Heart right ventricle (tissue), 16 donors: Measurements from ENCODE around the gene PNO1. TPM values are rescaled to one million over a fixed set of nuclear protein-coding genes. Genes with fewer than 3 reads are reported as not detected.

Experiments used
- ATAC-seq, 8 donors: fragments of 200-7000 bp; cut with Tn5 transposase; one replicate each; pipeline ENCODE4 v1.9.1; 2020; ENCODE audit warnings: mild to moderate bottlenecking in 8 of 8, moderate library complexity in 8 of 8, moderate number of reproducible peaks in 1 of 8
- DNase-seq, 2 donors: peaks; one replicate each; pipeline ENCODE4 v3.0.0-alpha.2; 2020
- H3K27ac ChIP-seq, 10 donors: fragments of 200-600 bp; sonication (generic) in 2 of 10; one replicate each; pipeline versions ENCODE4 v1.5.0 to v1.8.0; 2020 to 2022; ENCODE audit warnings: mild to moderate bottlenecking in 3 of 10
- H3K27me3 ChIP-seq, 7 donors: fragments of 200-600 bp; one replicate each; pipeline ENCODE4 v1.8.0; 2021 to 2022; ENCODE audit warnings: mild to moderate bottlenecking in 2 of 7
- H3K36me3 ChIP-seq, 9 donors: fragments of 200-600 bp; sonication (generic) in 1 of 9; one replicate each; pipeline versions ENCODE4 v1.5.0 to v1.8.0; 2020 to 2022; ENCODE audit warnings: mild to moderate bottlenecking in 2 of 9
- H3K4me1 ChIP-seq, 9 donors: fragments of 200-600 bp; sonication (generic) in 1 of 9; one replicate each; pipeline versions ENCODE4 v1.5.0 to v1.8.0; 2020 to 2022; ENCODE audit warnings: mild to moderate bottlenecking in 4 of 9
- H3K4me3 ChIP-seq, 10 donors: fragments of 200-600 bp; sonication (generic) in 2 of 10; one replicate each; pipeline versions ENCODE4 v1.5.0 to v1.8.0; 2020 to 2022; ENCODE audit warnings: mild to moderate bottlenecking in 7 of 10, moderate library complexity in 2 of 10
- H3K9me3 ChIP-seq, 11 donors: fragments of 200-600 bp in 10 of 11; sonication (generic) in 2 of 11; one replicate each; pipeline versions ENCODE4 v1.5.0 to v1.8.0; 2013 to 2022; ENCODE audit warnings: mild to moderate bottlenecking in 2 of 11, control low read depth in 1 of 11, moderate library complexity in 1 of 11
- WGBS, 2 donors: extraction: QIAGEN DNeasy Blood & Tissue Kit; methylation state at CpG; one replicate each; pipeline ENCODE4 v1.1.7; 2013; ENCODE audit warnings: inconsistent platforms in 1 of 2; 5-methylcytosine and 5-hydroxymethylcytosine counted together
- intact Hi-C, 10 donors: fragments of 100-400 bp; cut with DNase I; formaldehyde crosslinking; loops; one replicate each; pipeline versions ENCODE4 v1.11.1 to v1.14.2; 2022
- polyA plus RNA-seq, 2 donors: library from polyadenylated mRNA; stranded (reverse); fragments of 200-250 nt; gene quantifications; one replicate each; pipeline ENCODE4 v1.2.3, GENCODE V29; 2013
- total RNA-seq, 10 donors: library from RNA; stranded (reverse); fragmentation: NEBNext Ultra II Directional in 3 of 10; extraction: Animal tissue kit (Norgen Biotek cat#: 25700) in 3 of 10; gene quantifications; one replicate each; pipeline versions ENCODE4 v1.2.1 to v1.2.4, GENCODE V29; 2021 to 2023
- TF ChIP-seq, protein P1 (sequence below), 9 donors: fragments of 200-600 bp; sonication (generic) in 2 of 9; IDR thresholded peaks; one replicate each; pipeline versions ENCODE4 v1.5.0 to v1.8.0; 2021 to 2022; ENCODE audit warnings: antibody characterized with exemption in 9 of 9, mild to moderate bottlenecking in 5 of 9, moderate library complexity in 1 of 9
- donor health status: Arrhythmogenic right ventricular cardiomyopathy.
- donor health status: ischemic (EF 13 %, LVEDD 7.1; RV severe dilation, severe dysfunction).
- donor health status: healthy with polysubstance abuse.
- donor health status: DM: no; HTN: yes; CAD: no.
- donor health status: DM: no; HTN: no; CAD: no.
- donor health status: ischemic (EF 25% LVEDD 6.9; RV normal size, moderate dysfunction).
- donor health status: ischemic (EF 25% LVEDD 5.7; RV mildly dilated, moderate dysfunction).
- donor health status: healthy.
- donor health status: DM: yes; HTN: yes; CAD: no.
- donor health status: Ischemic cardiomyopathy.
- donor health status: ischemic (EF 35%, LVEDD 5.7; RV mildly dilated, moderate dysfunction).
- donor health status: nonischemic (EF 11% LVEDD 7.7; RV severe dilation, severe dysfunction).
- donor health status: DM: yes; HTN: yes; CAD: no.
- donor health status: PGD.
- donor health status: ischemic (EF 29% LVEDD 5.4; RV normal size, mild dysfunction).
- donor health status: nonischemic (EF 23%, LVEDD 6.1; RV moderate dilation, normal function).

The PNO1 gene
- total and polyA plus RNA-seq, 12 donors = 4.4 to 13.5 (median 8.6) TPM

GRCh38 chr2:68217729-68218128 is 60.0 kb downstream of the PNO1 start:
- H3K4me1 ChIP-seq = peaks cover 0 to 71% (median 51%) of the 10 kb centered on the region in 9 donors
- no peak overlapping the region for H3K4me3 ChIP-seq
- H3K27ac ChIP-seq = no peak overlapping the region
- intact Hi-C loops = loop anchor here in 1 of 10 donors (5.0 kb wide), 1 partner anchor 35 kb away; the partner anchor contains the start of gene PPP3R1
- ATAC-seq (no peak), DNase-seq (no peak)
- TF ChIP-seq, protein P1, sequence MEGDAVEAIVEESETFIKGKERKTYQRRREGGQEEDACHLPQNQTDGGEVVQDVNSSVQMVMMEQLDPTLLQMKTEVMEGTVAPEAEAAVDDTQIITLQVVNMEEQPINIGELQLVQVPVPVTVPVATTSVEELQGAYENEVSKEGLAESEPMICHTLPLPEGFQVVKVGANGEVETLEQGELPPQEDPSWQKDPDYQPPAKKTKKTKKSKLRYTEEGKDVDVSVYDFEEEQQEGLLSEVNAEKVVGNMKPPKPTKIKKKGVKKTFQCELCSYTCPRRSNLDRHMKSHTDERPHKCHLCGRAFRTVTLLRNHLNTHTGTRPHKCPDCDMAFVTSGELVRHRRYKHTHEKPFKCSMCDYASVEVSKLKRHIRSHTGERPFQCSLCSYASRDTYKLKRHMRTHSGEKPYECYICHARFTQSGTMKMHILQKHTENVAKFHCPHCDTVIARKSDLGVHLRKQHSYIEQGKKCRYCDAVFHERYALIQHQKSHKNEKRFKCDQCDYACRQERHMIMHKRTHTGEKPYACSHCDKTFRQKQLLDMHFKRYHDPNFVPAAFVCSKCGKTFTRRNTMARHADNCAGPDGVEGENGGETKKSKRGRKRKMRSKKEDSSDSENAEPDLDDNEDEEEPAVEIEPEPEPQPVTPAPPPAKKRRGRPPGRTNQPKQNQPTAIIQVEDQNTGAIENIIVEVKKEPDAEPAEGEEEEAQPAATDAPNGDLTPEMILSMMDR (IDR thresholded peaks at IDR 0.05) = no peak
- WGBS, 2 donors = 35 to 45% methylated on average over 3 of the region's 3 CpGs
- peaks cover 0 to 16% (median 0%) of the 10 kb centered on the region in 9 donors for H3K36me3 ChIP-seq
- H3K27me3 ChIP-seq = no peaks in the 10 kb centered on the region
- H3K9me3 ChIP-seq = peaks cover 0 to 9% (median 0%) of the 10 kb centered on the region in 11 donors

DNA sequence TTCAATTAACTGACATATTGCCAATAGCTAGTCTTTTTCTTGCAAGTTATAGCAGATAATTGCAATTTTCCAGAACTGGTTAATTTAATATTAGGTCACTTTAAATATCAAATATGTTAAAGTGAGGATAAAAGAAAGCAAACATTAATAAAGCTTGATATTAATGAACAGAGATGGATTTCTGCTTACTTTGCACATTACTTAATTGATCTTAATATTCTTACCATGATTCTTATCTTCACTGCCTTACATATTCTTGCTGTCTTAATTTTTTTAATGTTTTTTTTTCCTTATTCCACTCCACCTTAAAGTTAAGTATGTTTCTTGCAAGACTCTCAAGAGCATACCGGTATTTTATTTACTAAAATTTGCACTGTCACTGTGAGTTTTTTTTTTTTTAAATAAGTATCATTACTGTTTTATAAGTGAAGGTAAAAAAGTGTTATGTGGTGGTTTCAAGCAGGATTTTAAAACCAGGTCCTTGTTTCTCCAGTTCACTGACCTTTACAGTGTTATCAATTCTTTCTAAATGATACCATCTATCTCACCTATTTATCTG is 60.7 kb downstream of the PNO1 start:
- H3K4me3 ChIP-seq = no peak overlapping the region
- H3K4me1 ChIP-seq = peaks cover 0 to 78% (median 54%) of the 10 kb centered on the region in 9 donors
- H3K36me3 ChIP-seq = peaks cover 0 to 16% (median 0%) of the 10 kb centered on the region in 9 donors
- WGBS, 2 donors = 24 to 44% methylated on average over 1 of the region's 1 CpG
- H3K27me3 ChIP-seq = no peaks in the 10 kb centered on the region
- H3K9me3 ChIP-seq = peaks cover 0 to 9% (median 0%) of the 10 kb centered on the region in 11 donors
- TF ChIP-seq, protein P1 (IDR thresholded peaks at IDR 0.05) = no peak
- H3K27ac ChIP-seq = no peak overlapping the region
- ATAC-seq (no peak), DNase-seq (no peak)
- intact Hi-C loops = loop anchor here in 1 of 10 donors (5.0 kb wide), 1 partner anchor 34 kb away; the partner anchor contains the start of gene PPP3R1

DNA sequence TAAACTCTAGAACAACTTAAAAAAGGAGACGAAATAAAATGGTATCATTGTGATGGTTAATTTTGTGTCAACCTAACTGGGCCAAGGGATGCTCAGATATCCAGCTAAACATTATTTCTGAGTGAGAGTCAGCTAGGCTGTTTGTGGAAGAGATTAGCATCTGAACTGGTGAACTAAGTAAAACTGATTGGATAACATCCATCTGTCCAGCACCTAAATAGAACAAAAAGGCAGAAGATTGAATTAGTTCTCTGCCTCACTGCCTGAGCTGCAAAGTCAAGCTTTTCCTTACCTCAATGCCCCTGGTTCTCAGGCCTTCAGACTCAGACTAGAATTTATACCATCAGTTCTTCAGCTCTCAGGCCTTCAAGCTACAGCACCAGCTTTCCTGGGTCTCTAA is 64.6 kb downstream of the PNO1 start:
- no peaks in the 10 kb centered on the region for H3K27me3 ChIP-seq
- peaks cover 0 to 9% (median 0%) of the 10 kb centered on the region in 11 donors for H3K9me3 ChIP-seq
- no peaks in the 10 kb centered on the region for H3K36me3 ChIP-seq
- peaks cover 0 to 86% (median 63%) of the 10 kb centered on the region in 9 donors for H3K4me1 ChIP-seq
- intact Hi-C loops = no loop called here
- H3K4me3 ChIP-seq = no peak overlapping the region
- TF ChIP-seq, protein P1 (IDR thresholded peaks at IDR 0.05) = no peak
- no peak for ATAC-seq
- H3K27ac ChIP-seq = no peak overlapping the region
- WGBS, 2 donors = 92 to 93% methylated on average over 1 of the region's 1 CpG
- no peak for DNase-seq

- intact Hi-C loops = no loop called here
Observed at GRCh38 chr2:68223419-68223818, 65.7 kb downstream of the PNO1 start.

More at GRCh38 chr2:68223419-68223818, 65.7 kb downstream of the PNO1 start:
- TF ChIP-seq, protein P1 (IDR thresholded peaks at IDR 0.05) = no peak
- no peak for DNase-seq
- ATAC-seq = no peak
- Histone ChIP-seq H3K27ac (no peak overlapping the region), H3K4me3 (no peak overlapping the region), H3K9me3 (peaks cover 0 to 9% (median 0%) of the 10 kb centered on the region in 11 donors), H3K4me1 (peaks cover 0 to 85% (median 62%) of the 10 kb centered on the region in 9 donors), H3K27me3 (no peaks in the 10 kb centered on the region), H3K36me3 (no peaks in the 10 kb centered on the region)
- 57 to 61% methylated on average over 2 of the region's 2 CpGs for WGBS, 2 donors
